ENCODE results near the gene MRPL48. TPM values are rescaled to one million over a fixed set of nuclear protein-coding genes. Genes with fewer than 3 reads are reported as not detected.

Gene MRPL48
- total RNA-seq, 1 donor from 2014 or later, result 27.2 TPM

DNA sequence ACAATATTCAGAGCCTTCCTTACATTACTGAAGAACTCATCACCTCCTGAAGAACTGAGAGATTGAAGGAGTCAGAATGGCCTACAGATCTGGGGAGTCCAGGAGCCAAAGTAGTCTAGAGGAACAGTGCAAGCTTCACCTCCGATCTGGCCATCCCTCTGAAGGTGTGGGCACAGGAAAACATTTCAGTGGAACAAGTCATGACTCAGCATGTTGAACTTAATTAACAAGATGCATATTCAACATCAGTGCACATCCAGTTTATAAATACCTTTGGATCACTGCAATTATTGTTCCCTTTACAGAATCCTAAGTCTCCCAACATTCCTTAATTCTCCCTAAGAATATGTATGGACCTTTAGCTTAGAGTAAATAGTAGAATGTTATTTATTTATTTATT lies 114.6 kb downstream of the MRPL48 start:
- TF ChIP-seq EZH2phosphoT487 (IDR thresholded peaks at IDR 0.05), result no peak
- TF ChIP-seq EZH2 (IDR thresholded peaks at IDR 0.05), result no peak
- no peak for TF ChIP-seq CTCF (IDR thresholded peaks at IDR 0.05)
- Histone ChIP-seq H3K4me2 (no peak overlapping the region), H3K9me3 (ENCODE audit: low read depth) (no peaks in the 10 kb centered on the region), H3K27ac (no peak overlapping the region), H3F3A (ENCODE audit: low read depth) (no peaks in the 10 kb centered on the region), H2AFZ (replicated peaks) (no peak overlapping the region), H3K9ac (no peak overlapping the region), H3K36me3 (no peaks in the 10 kb centered on the region), H3K4me1 (no peaks in the 10 kb centered on the region), H3K27me3 (no peaks in the 10 kb centered on the region), H3K4me3 (no peak overlapping the region), H3K79me2 (ENCODE audit: low read depth) (no peaks in the 10 kb centered on the region), H4K20me1 (ENCODE audit: low read depth) (no peaks in the 10 kb centered on the region)
- Mint-ChIP-seq H3K27ac (no peak overlapping the region), H3K4me3 (no peak overlapping the region), H3K4me1 (no peaks in the 10 kb centered on the region), H3K36me3 (peaks cover 24% of the 10 kb centered on the region), H3K27me3 (ENCODE audit: insufficient read depth, low read depth) (peaks cover 2% of the 10 kb centered on the region), H3K9me3 (no peaks in the 10 kb centered on the region)
- no peak for DNase-seq (ENCODE audit: low spot score)

DNA sequence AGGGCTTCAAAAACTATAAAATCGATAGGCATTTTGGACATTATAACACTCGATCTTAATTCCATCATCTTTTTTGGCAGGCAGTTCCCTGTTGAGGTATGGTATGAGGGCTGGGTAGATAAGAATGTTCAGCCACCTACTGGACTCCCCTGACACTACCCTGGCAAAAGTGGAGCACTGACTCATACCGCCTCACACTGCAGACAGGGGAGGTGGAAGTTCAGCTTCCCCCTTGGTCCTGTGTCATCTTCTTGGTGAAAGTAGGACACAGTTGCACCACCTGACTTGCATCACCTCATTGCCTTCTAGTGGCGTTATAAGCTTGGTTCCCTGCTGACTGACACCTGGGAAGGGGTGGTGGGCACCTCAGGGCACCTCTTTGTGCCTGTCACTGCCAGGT lies 119.5 kb downstream of the MRPL48 start:
- H3K27me3 Mint-ChIP-seq (ENCODE audit: insufficient read depth, low read depth), result peaks cover 3% of the 10 kb centered on the region
- peaks cover 13% of the 10 kb centered on the region for H3K36me3 Mint-ChIP-seq
- Histone ChIP-seq H3K9ac (no peak overlapping the region), H3K4me1 (no peaks in the 10 kb centered on the region), H3F3A (ENCODE audit: low read depth) (no peaks in the 10 kb centered on the region), H3K79me2 (ENCODE audit: low read depth) (no peaks in the 10 kb centered on the region), H3K36me3 (no peaks in the 10 kb centered on the region), H4K20me1 (ENCODE audit: low read depth) (no peaks in the 10 kb centered on the region), H2AFZ (replicated peaks) (no peak overlapping the region), H3K27ac (no peak overlapping the region), H3K27me3 (no peaks in the 10 kb centered on the region), H3K9me3 (ENCODE audit: low read depth) (no peaks in the 10 kb centered on the region), H3K4me2 (no peak overlapping the region), H3K4me3 (no peak overlapping the region)
- TF ChIP-seq CTCF (IDR thresholded peaks at IDR 0.05) (no peak), EZH2 (IDR thresholded peaks at IDR 0.05) (no peak), EZH2phosphoT487 (IDR thresholded peaks at IDR 0.05) (no peak)
- DNase-seq (ENCODE audit: low spot score), result no peak
- no peak overlapping the region for H3K27ac Mint-ChIP-seq
- no peak overlapping the region for H3K4me3 Mint-ChIP-seq
- no peaks in the 10 kb centered on the region for H3K4me1 Mint-ChIP-seq
- H3K9me3 Mint-ChIP-seq, result no peaks in the 10 kb centered on the region

GRCh38 chr11:73912026-73912425 lies 124.4 kb downstream of the MRPL48 start:
- TF ChIP-seq EZH2 (IDR thresholded peaks at IDR 0.05), result no peak
- TF ChIP-seq CTCF (IDR thresholded peaks at IDR 0.05), result no peak
- TF ChIP-seq EZH2phosphoT487 (IDR thresholded peaks at IDR 0.05), result no peak

More at GRCh38 chr11:73912026-73912425, 124.4 kb downstream of the MRPL48 start:
- no peaks in the 10 kb centered on the region for H3K27me3 ChIP-seq
- Mint-ChIP-seq H3K27me3 (ENCODE audit: insufficient read depth, low read depth) (peaks cover 3% of the 10 kb centered on the region), H3K27ac (no peak overlapping the region), H3K9me3 (no peaks in the 10 kb centered on the region), H3K36me3 (peaks cover 13% of the 10 kb centered on the region), H3K4me1 (no peaks in the 10 kb centered on the region), H3K4me3 (no peak overlapping the region)
- H3K27ac ChIP-seq, result no peak overlapping the region
- H3K4me2 ChIP-seq, result no peak overlapping the region
- no peaks in the 10 kb centered on the region for H3K4me1 ChIP-seq
- DNase-seq (ENCODE audit: low spot score), result no peak
- H3F3A ChIP-seq (ENCODE audit: low read depth), result no peaks in the 10 kb centered on the region
- no peaks in the 10 kb centered on the region for H3K79me2 ChIP-seq (ENCODE audit: low read depth)
- no peak overlapping the region for H3K9ac ChIP-seq
- H4K20me1 ChIP-seq (ENCODE audit: low read depth), result no peaks in the 10 kb centered on the region
- no peak overlapping the region for H2AFZ ChIP-seq (replicated peaks)
- H3K9me3 ChIP-seq (ENCODE audit: low read depth), result no peaks in the 10 kb centered on the region
- no peak overlapping the region for H3K4me3 ChIP-seq
- H3K36me3 ChIP-seq, result no peaks in the 10 kb centered on the region
